SK-N-SH (cell line): Measurements from ENCODE around the gene TANGO6. TPM values are rescaled to one million over a fixed set of nuclear protein-coding genes. Genes with fewer than 3 reads are reported as not detected.
A peak's percentile ranks its signal among the peaks of the same experiment; 100 is the strongest.

ENCODE experiments used
- CTCF ChIA-PET: fragments of 300-600, 350-600 bp; formaldehyde crosslinking; extraction: SDS; loops from one replicate; lab custom pipeline; 2021; lab: Yijun Ruan, JAX
- POLR2A ChIA-PET: fragments of 350-600 bp; sonication (Branson Sonifier 250); formaldehyde crosslinking; extraction: SDS; loops from one replicate; lab custom pipeline; 2020; ENCODE audit warnings: antibody characterized with exemption, inconsistent platforms; lab: Yijun Ruan, JAX
- DNase-seq: peaks from one replicate; pipeline ENCODE4 v3.0.0; 2012
- H2AFZ ChIP-seq: fragments of 200-600 bp; sonication (generic); 2 replicates; pipeline ENCODE4 v1.8.1; 2016; ENCODE audit warnings: antibody characterized with exemption, mild to moderate bottlenecking, low read depth
- H3F3A ChIP-seq: fragments of 200-600 bp; sonication (generic); replicated peaks from 2 replicates; pipeline ENCODE3; 2016; ENCODE audit warnings: antibody characterized with exemption, mild to moderate bottlenecking; ENCODE audit not compliant: insufficient read depth
- H3K27ac ChIP-seq, 2 experiments: fragments of 200-500 bp in 1 of 2; fragments of 200-600 bp in 1 of 2; sonication (Bioruptor generic) in 1 of 2; sonication (generic), shearing (Covaris generic) in 1 of 2; 2 replicates each; pipeline versions ENCODE4 v1.5.1 to v1.6.1; 2014 to 2016; ENCODE audit warnings: low read depth in 2 of 2, inconsistent platforms in 1 of 2, low read length in 1 of 2, mild to moderate bottlenecking in 1 of 2, mixed read lengths in 1 of 2
- H3K27me3 ChIP-seq: fragments of 200-600 bp; sonication (generic), shearing (Covaris generic); 2 replicates; pipeline ENCODE4 v1.6.1; 2016; ENCODE audit warnings: mixed run types; ENCODE audit not compliant: insufficient read depth
- H3K36me3 ChIP-seq, 2 experiments: fragments of 200-500 bp in 1 of 2; fragments of 200-600 bp in 1 of 2; sonication (Bioruptor generic) in 1 of 2; sonication (generic) in 1 of 2; replicated peaks in 1 of 2; 2 replicates each; pipeline versions ENCODE3 to v1.5.1; 2014 to 2016; ENCODE audit warnings: low read length in 1 of 2, mild to moderate bottlenecking in 1 of 2; ENCODE audit not compliant: insufficient read depth in 2 of 2, control insufficient read depth in 1 of 2
- H3K4me1 ChIP-seq, 2 experiments: fragments of 200-500 bp in 1 of 2; fragments of 200-600 bp in 1 of 2; sonication (Bioruptor generic) in 1 of 2; sonication (generic), shearing (Covaris generic) in 1 of 2; 2 replicates each; pipeline versions ENCODE4 v1.5.1 to v1.6.1; 2014 to 2016; ENCODE audit warnings: low read depth in 1 of 2, low read length in 1 of 2, mixed run types in 1 of 2; ENCODE audit not compliant: insufficient read depth in 2 of 2, control insufficient read depth in 1 of 2
- H3K4me2 ChIP-seq: fragments of 200-600 bp; sonication (generic), shearing (Covaris generic); 2 replicates; pipeline ENCODE4 v1.6.1; 2017; ENCODE audit warnings: mixed run types
- H3K4me3 ChIP-seq, 2 experiments: fragments of 200-500 bp in 1 of 2; fragments of 200-600 bp in 1 of 2; sonication (Bioruptor generic) in 1 of 2; sonication (generic), shearing (Covaris generic) in 1 of 2; 2 replicates each; pipeline versions ENCODE4 v1.5.1 to v1.8.1; 2014 to 2016; ENCODE audit warnings: low read depth in 2 of 2, inconsistent platforms in 1 of 2, low read length in 1 of 2, mild to moderate bottlenecking in 1 of 2, mixed read lengths in 1 of 2, moderate library complexity in 1 of 2
- H3K79me2 ChIP-seq: fragments of 200-600 bp; sonication (generic); 2 replicates; pipeline ENCODE4 v1.8.1; 2017; ENCODE audit warnings: mild to moderate bottlenecking; ENCODE audit not compliant: insufficient read depth
- H3K9ac ChIP-seq: fragments of 200-600 bp; sonication (generic); 2 replicates; pipeline ENCODE4 v1.6.1; 2017; ENCODE audit warnings: mixed run types
- H3K9me2 ChIP-seq: fragments of 200-600 bp; sonication (generic); 2 replicates; pipeline ENCODE4 v1.6.1; 2017; ENCODE audit warnings: mixed run types
- H3K9me3 ChIP-seq: fragments of 200-600 bp; sonication (generic); 2 replicates; pipeline ENCODE4 v1.6.1; 2017; ENCODE audit warnings: mixed run types, mild to moderate bottlenecking, moderate library complexity
- H4K20me1 ChIP-seq: fragments of 200-600 bp; sonication (generic); 2 replicates; pipeline ENCODE4 v1.6.1; 2017; ENCODE audit warnings: mild to moderate bottlenecking, mixed run types; ENCODE audit not compliant: insufficient read depth
- CTCF ChIP-seq: fragments of 200-600 bp; sonication (generic); IDR thresholded peaks from 2 replicates; pipeline ENCODE4 v1.6.1; 2017; ENCODE audit warnings: antibody characterized with exemption, mild to moderate bottlenecking, moderate library complexity
- ELF1 ChIP-seq: IDR thresholded peaks from 2 replicates; pipeline ENCODE4 v1.4.0; 2012
- EP300 ChIP-seq, 2 experiments: IDR thresholded peaks; 2 replicates each; pipeline versions ENCODE4 v1.4.0 to v1.6.1; 2012; ENCODE audit warnings: borderline replicate concordance in 1 of 2, low read depth in 1 of 2, low read length in 1 of 2
- EZH2phosphoT487 ChIP-seq: fragments of 200-600 bp; sonication (generic); IDR thresholded peaks from 2 replicates; pipeline ENCODE4 v1.6.1; 2017; ENCODE audit warnings: low read depth, mixed run types, mild to moderate bottlenecking, antibody characterized with exemption, moderate library complexity, borderline replicate concordance
- FOXJ3 ChIP-seq: sonication (generic); formaldehyde crosslinking; IDR thresholded peaks from 2 replicates; pipeline ENCODE4 v1.5.1; 2020; ENCODE audit warnings: mild to moderate bottlenecking, missing genetic modification reagents
- FOXM1 ChIP-seq: IDR thresholded peaks from 2 replicates; pipeline ENCODE4 v1.4.0; 2012; ENCODE audit warnings: low read depth, mild to moderate bottlenecking
- GABPA ChIP-seq: IDR thresholded peaks from 2 replicates; pipeline ENCODE4 v1.4.0; 2012; ENCODE audit warnings: low read depth, mild to moderate bottlenecking
- GATA2 ChIP-seq: sonication (generic); formaldehyde crosslinking; IDR thresholded peaks from 2 replicates; pipeline ENCODE4 v1.5.0; 2020; ENCODE audit warnings: mild to moderate bottlenecking, missing genetic modification reagents
- IRF3 ChIP-seq: fragments of 150-350 bp; IDR thresholded peaks from 2 replicates; pipeline ENCODE4 v1.6.1; 2016; ENCODE audit warnings: mild to moderate bottlenecking, low read depth, low read length
- JUND ChIP-seq: IDR thresholded peaks from 2 replicates; pipeline ENCODE4 v1.4.0; 2012
- MEF2A ChIP-seq: IDR thresholded peaks from 2 replicates; pipeline ENCODE4 v1.4.0; 2012; ENCODE audit warnings: low read depth, borderline replicate concordance
- PBX3 ChIP-seq: IDR thresholded peaks from 2 replicates; pipeline ENCODE4; 2012
- POLR2AphosphoS5 ChIP-seq: IDR thresholded peaks from 2 replicates; pipeline ENCODE4 v1.6.1; 2012; ENCODE audit warnings: low read depth, low read length
- RCOR1 ChIP-seq: fragments of 150-350 bp; IDR thresholded peaks from 2 replicates; pipeline ENCODE4 v1.6.1; 2017; ENCODE audit warnings: antibody characterized with exemption, low read length
- RFX5 ChIP-seq: IDR thresholded peaks from 2 replicates; pipeline ENCODE4 v1.6.1; 2012; ENCODE audit warnings: mild to moderate bottlenecking, improper control_type of control experiment, low read length
- SMC3 ChIP-seq: IDR thresholded peaks from 2 replicates; pipeline ENCODE4 v1.6.1; 2012; ENCODE audit warnings: low read depth, low read length, improper control_type of control experiment
- TAF1 ChIP-seq: IDR thresholded peaks from 2 replicates; pipeline ENCODE4 v1.6.1; 2012; ENCODE audit warnings: low read depth, mild to moderate bottlenecking, low read length, moderate library complexity, borderline replicate concordance
- TEAD4 ChIP-seq: IDR thresholded peaks from 2 replicates; pipeline ENCODE4 v1.4.0; 2012; ENCODE audit warnings: mild to moderate bottlenecking, borderline replicate concordance; ENCODE audit not compliant: insufficient read depth
- WGBS: methylation state at CpG from one replicate; pipeline ENCODE4 v1.1.6; 2017; ENCODE audit warnings: low lambda C conversion rate; 5-methylcytosine and 5-hydroxymethylcytosine counted together
- polyA plus RNA-seq, 3 experiments: library from polyadenylated mRNA; depleted of rRNA; stranded (reverse); fragments of >200 nt; gene quantifications; 2 replicates each; pipeline ENCODE4 v1.2.3, GENCODE V29; 2012

TANGO6 gene
- polyA plus RNA-seq, 1 of the 3 experiments (the other 2 are of a cell fraction), result 5.5 TPM

- H3K4me3 ChIP-seq, result no peak overlapping the region
- H3K4me1 ChIP-seq, result peaks cover 3% of the 10 kb centered on the region in 2 experiments; a peak in 1 of 4 replicates
- H3K9me3 ChIP-seq, result no peaks in the 10 kb centered on the region
- CTCF ChIA-PET, result interaction anchor here (0.8 to 7.3 kb wide), 12 partner anchors 9 to 583 kb away, joined by 3 to 62 read pairs (median 5); partner anchors contain the start of gene TANGO6
- peaks cover 4 to 51% of the 10 kb centered on the region in 2 experiments for H3K36me3 ChIP-seq
- no peak overlapping the region for H3K4me2 ChIP-seq
- DNase-seq, result no peak
- WGBS, result 98% methylated on average over 5 of the region's 5 CpGs
- H3K79me2 ChIP-seq, result no peaks in the 10 kb centered on the region
- H2AFZ ChIP-seq, result no peak overlapping the region
- no peak overlapping the region for H3K27ac ChIP-seq
- H3K9ac ChIP-seq, result no peak overlapping the region
- H3K9me2 ChIP-seq, result no peaks in the 10 kb centered on the region
- H4K20me1 ChIP-seq, result 0 out of 2 replicates have a peak, but pooled peaks cover 8% of the 10 kb centered on the region
- POLR2A ChIA-PET, result no interaction called here
- TF ChIP-seq CTCF, result no peak
- TF ChIP-seq EZH2phosphoT487, result no peak
- no peak for TF ChIP-seq RCOR1
- no peak for TF ChIP-seq FOXJ3 (CRISPR knock-in tag)
- TF ChIP-seq POLR2AphosphoS5, result no peak
- TF ChIP-seq TEAD4, result no peak
- no peak for TF ChIP-seq ELF1
- no peak for TF ChIP-seq SMC3
- TF ChIP-seq TAF1, result no peak
- H3K27me3 ChIP-seq, result no peaks in the 10 kb centered on the region
- H3F3A ChIP-seq, result peaks cover 3% of the 10 kb centered on the region
Measured at GRCh38 chr16:69111876-69112230, 268.5 kb downstream of the TANGO6 start.

- Histone ChIP-seq H3K27ac (no peak overlapping the region), H3K4me3 (no peak overlapping the region; a peak in 1 of 4 replicates), H3K4me1 (no peaks in the 10 kb centered on the region; a peak in 1 of 4 replicates), H3K36me3 (peaks cover 9 to 57% of the 10 kb centered on the region in 2 experiments), H4K20me1 (0 out of 2 replicates have a peak, but pooled peaks cover 8% of the 10 kb centered on the region), H3F3A (peaks cover 3% of the 10 kb centered on the region), H3K9me3 (no peaks in the 10 kb centered on the region), H2AFZ (no peak overlapping the region), H3K79me2 (no peaks in the 10 kb centered on the region), H3K9ac (no peak overlapping the region), H3K27me3 (no peaks in the 10 kb centered on the region), H3K9me2 (no peaks in the 10 kb centered on the region), H3K4me2 (no peak overlapping the region)
- 53% methylated on average over 2 of the region's 6 CpGs for WGBS
- ChIA-PET CTCF (interaction anchor here (0.6 to 7.3 kb wide), 19 partner anchors 7 to 584 kb away, joined by 3 to 62 read pairs (median 3); partner anchors contain the start of genes HAS3 and TANGO6), POLR2A (no interaction called here)
- peak; percentile 82 for DNase-seq
- TF ChIP-seq RFX5, result no peak
- no peak for TF ChIP-seq GATA2 (CRISPR knock-in tag)
- TF ChIP-seq CTCF, result peak; percentile 74
- no peak for TF ChIP-seq JUND
- no peak for TF ChIP-seq RCOR1
- TF ChIP-seq PBX3, result no peak
- TF ChIP-seq POLR2AphosphoS5, result no peak
- TF ChIP-seq TEAD4, result no peak
- TF ChIP-seq GABPA, result no peak
- no peak for TF ChIP-seq IRF3
- no peak for TF ChIP-seq MEF2A
- no peak for TF ChIP-seq EP300 (IDR thresholded peaks at IDR 0.05; ENCODE audit: borderline replicate concordance in 1 of 2, low read depth in 1 of 2, low read length in 1 of 2)
- no peak for TF ChIP-seq FOXM1
Measured at GRCh38 chr16:69112285-69113129, 269.2 kb downstream of the TANGO6 start.
